NCI-H2107 treated with DMSO at 0.1 percent for 48 hours (cell line): ENCODE results near the gene BCKDK.
A peak's percentile ranks its signal among the peaks of the same experiment; 100 is the strongest.
"Not testable (repeated sequence)": the region's sequence is repeated elsewhere in the genome, so short reads cannot be mapped to it uniquely, and the experiment has no call there.

ENCODE experiments used
- DNase-seq: peaks from one replicate; lab custom pipeline; 2025; ENCODE audit not compliant: unreplicated experiment; lab: John Stamatoyannopoulos, UW

Gene BCKDK

GRCh38 chr16:31120129-31120528, 11.9 kb downstream of the BCKDK start:
- no peak for DNase-seq

- no peak for DNase-seq
Observed at GRCh38 chr16:31125844-31126243, 17.7 kb downstream of the BCKDK start.

DNA sequence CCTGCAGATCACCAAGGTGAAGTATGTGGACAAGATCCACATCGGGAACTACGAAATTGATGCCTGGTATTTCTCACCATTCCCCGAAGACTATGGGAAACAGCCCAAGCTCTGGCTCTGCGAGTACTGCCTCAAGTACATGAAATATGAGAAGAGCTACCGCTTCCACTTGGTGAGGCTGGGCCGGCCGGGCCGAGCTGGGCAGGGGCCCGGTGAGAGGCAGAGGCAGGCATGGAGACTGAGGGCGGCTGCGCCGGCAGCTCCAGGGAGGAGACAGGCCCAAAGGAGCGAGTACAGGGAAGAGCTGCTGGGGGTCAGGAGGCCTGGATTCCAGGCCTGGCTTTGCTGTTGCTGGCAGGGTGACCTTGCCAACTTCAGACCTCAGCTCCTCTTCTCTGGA, 19.0 kb downstream of the BCKDK start:
- no peak for DNase-seq

- DNase-seq, result no peak
Observed at GRCh38 chr16:31128711-31129567, 20.8 kb downstream of the BCKDK start.

- DNase-seq, result no peak
Observed at GRCh38 chr16:31129568-31130335, 21.6 kb downstream of the BCKDK start.

- no peak for DNase-seq
Observed at GRCh38 chr16:31130336-31130891, 22.2 kb downstream of the BCKDK start.

- no peak for DNase-seq
Observed at GRCh38 chr16:31130899-31131298, 22.7 kb downstream of the BCKDK start.

- DNase-seq, result no peak
Observed at GRCh38 chr16:31131416-31131815, 23.2 kb downstream of the BCKDK start.

- DNase-seq, result no peak
Observed at GRCh38 chr16:31131841-31132271, 23.7 kb downstream of the BCKDK start.

- no peak for DNase-seq
Observed at GRCh38 chr16:31132303-31132979, 24.3 kb downstream of the BCKDK start.

GRCh38 chr16:31133046-31133501, 24.9 kb downstream of the BCKDK start:
- no peak for DNase-seq

GRCh38 chr16:31134091-31134571, 25.9 kb downstream of the BCKDK start:
- no peak for DNase-seq

- peak; percentile 61 for DNase-seq
Observed at GRCh38 chr16:31134625-31135534, 26.7 kb downstream of the BCKDK start.

DNA sequence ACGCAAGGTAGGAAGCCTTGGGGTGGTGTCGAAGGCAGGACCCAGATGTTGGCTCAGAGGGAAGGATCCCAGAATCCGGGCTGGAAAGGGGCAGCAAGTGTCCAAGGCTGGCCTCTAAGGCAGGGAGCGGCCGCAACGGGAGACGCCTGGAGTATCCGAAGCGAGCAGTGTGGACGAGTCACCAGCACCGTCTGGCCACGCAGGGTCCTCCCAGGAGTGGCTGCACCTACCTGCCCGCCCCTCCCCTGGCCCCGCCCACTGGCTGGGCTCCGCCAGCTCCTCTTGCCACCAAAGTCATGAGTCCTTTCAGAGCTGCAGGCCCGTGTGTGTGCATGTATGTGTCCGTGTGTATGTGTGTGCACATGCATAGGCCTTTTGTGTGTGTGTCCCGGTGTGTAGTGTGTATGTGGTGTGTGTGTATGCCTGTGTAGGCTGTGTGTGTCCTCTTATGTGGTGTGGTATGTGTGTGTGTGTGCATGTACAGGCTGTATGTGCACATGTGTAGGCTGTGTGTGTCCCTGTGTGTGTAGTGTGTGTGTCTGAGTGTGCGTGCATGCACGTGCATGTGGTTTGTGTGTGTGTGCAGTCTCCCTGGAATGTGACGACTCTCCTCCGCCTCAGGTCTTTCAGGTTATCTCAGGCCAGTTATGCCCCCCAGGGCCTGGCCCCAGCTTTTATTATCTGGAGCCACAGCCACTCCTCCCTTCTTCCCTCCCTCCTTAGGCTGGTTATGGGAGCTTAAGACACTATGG, 27.5 kb downstream of the BCKDK start, which contains the start of gene PRSS8:
TSS of gene PRSS8 (minus strand) at position 193 of the 752 bp plus-strand sequence. CDS start 229 bp downstream, outside the sequence.
- DNase-seq, result no peak

DNA sequence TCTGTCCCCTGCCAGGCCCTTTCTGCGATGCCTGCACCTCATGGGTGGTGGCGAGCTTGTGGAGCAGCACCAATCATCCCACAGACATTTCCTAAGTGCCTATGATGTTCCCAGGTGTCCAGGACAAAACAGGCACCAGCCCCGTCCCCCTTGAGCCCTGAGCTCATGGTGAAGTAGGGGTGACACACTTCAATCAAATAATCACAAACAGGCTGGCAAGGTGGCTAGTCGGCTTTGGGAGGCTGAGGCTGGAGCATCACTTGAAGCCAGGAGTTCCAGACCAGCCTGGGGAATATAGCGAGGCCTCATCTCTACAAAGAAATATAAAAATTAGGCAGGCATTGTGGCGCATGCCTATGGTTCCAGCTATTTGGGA, 28.1 kb downstream of the BCKDK start:
- DNase-seq, result no peak

DNA sequence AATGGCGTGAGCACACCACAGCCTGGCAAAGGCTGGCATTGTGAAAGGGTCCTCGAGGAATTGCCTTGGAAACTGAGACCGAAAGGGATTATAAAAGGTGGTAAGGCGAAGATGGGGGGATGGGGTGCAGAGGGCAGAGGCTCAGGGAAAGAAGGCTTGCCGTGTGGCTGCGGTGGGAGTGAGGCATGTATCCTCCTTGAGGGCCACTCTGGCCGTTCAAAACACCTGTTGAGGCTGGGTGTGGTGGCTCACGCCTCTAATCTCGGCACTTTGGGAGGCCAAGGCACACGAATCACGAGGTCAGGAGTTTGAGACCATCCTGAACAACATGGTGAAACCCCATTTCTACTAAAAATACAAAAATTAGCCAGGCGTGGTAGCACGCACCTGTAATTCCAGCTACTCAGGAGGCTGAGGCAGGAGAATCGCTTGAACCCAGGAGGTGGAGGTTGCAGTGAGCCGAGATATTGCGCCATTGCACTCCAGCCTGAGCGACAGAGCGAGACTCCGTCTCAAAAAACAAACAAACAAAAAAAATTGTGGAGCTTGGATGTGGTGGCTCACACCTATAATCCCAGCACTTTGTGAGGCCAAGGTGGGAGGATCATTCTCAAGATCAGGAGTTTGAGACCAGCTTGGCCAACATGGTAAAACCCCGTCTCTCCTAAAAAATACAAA, 28.8 kb downstream of the BCKDK start:
- DNase-seq, result not testable (repeated sequence)

GRCh38 chr16:31138621-31139578, 30.7 kb downstream of the BCKDK start:
- no peak for DNase-seq
